GM18868 (cell line): ENCODE measurements around the gene DHRS2.

Experiments
- ATAC-seq: cut with Tn5 transposase; IDR thresholded peaks from one replicate; pipeline ENCODE4 v1.9.1; 2021; ENCODE audit warnings: mild to moderate bottlenecking, moderate library complexity; ENCODE audit not compliant: unreplicated experiment

Gene DHRS2

GRCh38 chr14:23610815-23611289 is 25.3 kb upstream of the DHRS2 start:
- ATAC-seq, result no peak

- ATAC-seq, result no peak
Observed at GRCh38 chr14:23612354-23612732, 23.8 kb upstream of the DHRS2 start.

GRCh38 chr14:23612802-23613201 is 23.4 kb upstream of the DHRS2 start:
- ATAC-seq, result no peak

- no peak for ATAC-seq
Observed at GRCh38 chr14:23613242-23614070, 22.7 kb upstream of the DHRS2 start.

- ATAC-seq, result no peak
Observed at GRCh38 chr14:23614395-23614828, 21.8 kb upstream of the DHRS2 start.

- ATAC-seq, result no peak
Observed at GRCh38 chr14:23615856-23616255, 20.3 kb upstream of the DHRS2 start.

GRCh38 chr14:23617539-23617938 is 18.6 kb upstream of the DHRS2 start:
- no peak for ATAC-seq

- no peak for ATAC-seq
Observed at GRCh38 chr14:23618415-23618988, 17.7 kb upstream of the DHRS2 start.

- ATAC-seq, result no peak
Observed at GRCh38 chr14:23620177-23620702, 15.9 kb upstream of the DHRS2 start.

GRCh38 chr14:23621204-23621931 is 14.8 kb upstream of the DHRS2 start:
- no peak for ATAC-seq

- ATAC-seq, result no peak
Observed at GRCh38 chr14:23621932-23622730, 14.0 kb upstream of the DHRS2 start.

GRCh38 chr14:23622990-23623389 is 13.2 kb upstream of the DHRS2 start:
- ATAC-seq, result no peak

GRCh38 chr14:23623962-23624361 is 12.2 kb upstream of the DHRS2 start:
- ATAC-seq, result no peak

GRCh38 chr14:23624830-23625404 is 11.2 kb upstream of the DHRS2 start:
- no peak for ATAC-seq

- no peak for ATAC-seq
Observed at GRCh38 chr14:23626946-23627345, 9.2 kb upstream of the DHRS2 start.

GRCh38 chr14:23627961-23628360 is 8.2 kb upstream of the DHRS2 start:
- no peak for ATAC-seq

GRCh38 chr14:23629204-23629603 is 7.0 kb upstream of the DHRS2 start:
- no peak for ATAC-seq

GRCh38 chr14:23629832-23630396 is 6.2 kb upstream of the DHRS2 start:
- ATAC-seq, result no peak

GRCh38 chr14:23630687-23631086 is 5.5 kb upstream of the DHRS2 start:
- ATAC-seq, result no peak

- ATAC-seq, result no peak
Observed at GRCh38 chr14:23631234-23631633, 4.9 kb upstream of the DHRS2 start.
